ENCODE results near the gene MAN1C1.

The MAN1C1 gene

GRCh38 chr1:25796811-25797458, 180.3 kb downstream of the MAN1C1 start:
- Histone ChIP-seq H3K4me2 (ENCODE audit: low read depth, low read length, poor library complexity, severe bottlenecking) (no peak overlapping the region), H3K9me3 (ENCODE audit: insufficient read depth, low read length) (no peaks in the 10 kb centered on the region), H3K36me3 (ENCODE audit: low read length) (no peaks in the 10 kb centered on the region), H3F3A (ENCODE audit: insufficient read depth) (no peaks in the 10 kb centered on the region), H4K20me1 (ENCODE audit: low read depth, low read length) (no peaks in the 10 kb centered on the region), H3K9ac (ENCODE audit: low read length) (no peak overlapping the region), H3K79me2 (ENCODE audit: insufficient read depth, low read length) (no peaks in the 10 kb centered on the region), H3K9me2 (replicated peaks; ENCODE audit: insufficient read depth, low read length) (no peaks in the 10 kb centered on the region), H3K4me3 (ENCODE audit: insufficient read depth, low read length, poor library complexity, severe bottlenecking) (no peak overlapping the region), H2AFZ (ENCODE audit: low read depth, low read length, severe bottlenecking) (no peak overlapping the region), H3K27ac (ENCODE audit: low read depth, low read length) (no peak overlapping the region), H3K27me3 (ENCODE audit: low read length) (no peaks in the 10 kb centered on the region)
- TF ChIP-seq CTCF (IDR thresholded peaks at IDR 0.05; ENCODE audit: insufficient read depth, low read length, poor library complexity, severe bottlenecking) (peak; percentile 76), EZH2phosphoT487 (conservative IDR thresholded peaks at IDR 0.05; ENCODE audit: low read length) (no peak)

- H2AFZ ChIP-seq (ENCODE audit: low read depth, low read length, severe bottlenecking), result no peak overlapping the region
- no peaks in the 10 kb centered on the region for H4K20me1 ChIP-seq (ENCODE audit: low read depth, low read length)
- H3K9me3 ChIP-seq (ENCODE audit: insufficient read depth, low read length), result no peaks in the 10 kb centered on the region
- no peaks in the 10 kb centered on the region for H3F3A ChIP-seq (ENCODE audit: insufficient read depth)
- no peak overlapping the region for H3K27ac ChIP-seq (ENCODE audit: low read depth, low read length)
- H3K36me3 ChIP-seq (ENCODE audit: low read length), result no peaks in the 10 kb centered on the region
- H3K9ac ChIP-seq (ENCODE audit: low read length), result no peak overlapping the region
- H3K4me2 ChIP-seq (ENCODE audit: low read depth, low read length, poor library complexity, severe bottlenecking), result no peak overlapping the region
- H3K4me3 ChIP-seq (ENCODE audit: insufficient read depth, low read length, poor library complexity, severe bottlenecking), result no peak overlapping the region
- H3K79me2 ChIP-seq (ENCODE audit: insufficient read depth, low read length), result no peaks in the 10 kb centered on the region
- H3K9me2 ChIP-seq (replicated peaks; ENCODE audit: insufficient read depth, low read length), result no peaks in the 10 kb centered on the region
- H3K27me3 ChIP-seq (ENCODE audit: low read length), result no peaks in the 10 kb centered on the region
- TF ChIP-seq EZH2phosphoT487 (conservative IDR thresholded peaks at IDR 0.05; ENCODE audit: low read length), result no peak
- peak; percentile 27 for TF ChIP-seq CTCF (IDR thresholded peaks at IDR 0.05; ENCODE audit: insufficient read depth, low read length, poor library complexity, severe bottlenecking)
Measured at GRCh38 chr1:25797939-25798338, 181.3 kb downstream of the MAN1C1 start.

GRCh38 chr1:25798666-25799351, 182.2 kb downstream of the MAN1C1 start:
- Histone ChIP-seq H3K79me2 (ENCODE audit: insufficient read depth, low read length) (no peaks in the 10 kb centered on the region), H3K27me3 (ENCODE audit: low read length) (no peaks in the 10 kb centered on the region), H2AFZ (ENCODE audit: low read depth, low read length, severe bottlenecking) (no peak overlapping the region), H3K9ac (ENCODE audit: low read length) (no peak overlapping the region), H3K9me2 (replicated peaks; ENCODE audit: insufficient read depth, low read length) (no peaks in the 10 kb centered on the region), H3K4me3 (ENCODE audit: insufficient read depth, low read length, poor library complexity, severe bottlenecking) (no peak overlapping the region), H3K9me3 (ENCODE audit: insufficient read depth, low read length) (no peaks in the 10 kb centered on the region), H3K36me3 (ENCODE audit: low read length) (no peaks in the 10 kb centered on the region), H3K4me2 (ENCODE audit: low read depth, low read length, poor library complexity, severe bottlenecking) (no peak overlapping the region), H4K20me1 (ENCODE audit: low read depth, low read length) (no peaks in the 10 kb centered on the region), H3F3A (ENCODE audit: insufficient read depth) (no peaks in the 10 kb centered on the region), H3K27ac (ENCODE audit: low read depth, low read length) (no peak overlapping the region)
- no peak for TF ChIP-seq CTCF (IDR thresholded peaks at IDR 0.05; ENCODE audit: insufficient read depth, low read length, poor library complexity, severe bottlenecking)
- TF ChIP-seq EZH2phosphoT487 (conservative IDR thresholded peaks at IDR 0.05; ENCODE audit: low read length), result no peak
